A549 (cell line): ENCODE measurements around the gene KLHL3. TPM values are rescaled to one million over a fixed set of nuclear protein-coding genes. Genes with fewer than 3 reads are reported as not detected.
A peak's percentile ranks its signal among the peaks of the same experiment; 100 is the strongest.

ENCODE experiments used
- ATAC-seq, 2 experiments: fragments of 200-7000 bp in 1 of 2; fragments of >200 bp in 1 of 2; cut with Nextera tagmentation in 1 of 2; cut with Tn5 transposase in 1 of 2; 3 replicates each; pipeline versions ENCODE4 v1.8.0 to v1.9.1; 2018 to 2020; ENCODE audit warnings: mild to moderate bottlenecking in 1 of 2, moderate library complexity in 1 of 2
- CTCF ChIA-PET: fragments of 300-600 bp; sonication (Branson Sonifier 250); formaldehyde crosslinking; extraction: SDS; loops from one replicate; lab custom pipeline; 2021; ENCODE audit warnings: antibody characterized with exemption, inconsistent platforms; lab: Yijun Ruan, JAX
- POLR2A ChIA-PET: fragments of 350-600 bp; formaldehyde crosslinking; extraction: SDS; loops from one replicate; lab custom pipeline; 2021; ENCODE audit warnings: antibody characterized with exemption, inconsistent platforms; lab: Yijun Ruan, JAX
- DNase-seq, 2 experiments: peaks; one replicate each; pipeline versions ENCODE4 v3.0.0 to v3.0.0-alpha.2; 2011 to 2016; ENCODE audit warnings: low read depth in 1 of 2, low spot score in 1 of 2
- FAIRE-seq: peaks from 2 replicates; lab custom pipeline; 2011; peaks lifted over from hg19 to GRCh38; lab: Jason Lieb, UNC
- H3K27ac ChIP-seq, 2 experiments: fragments of >200 bp; sonication (Bioruptor Twin); formaldehyde crosslinking; 3 replicates each; pipeline ENCODE4 v1.5.1; 2016 to 2017
- H3K4me1 ChIP-seq: fragments of >200 bp; sonication (Bioruptor Twin); formaldehyde crosslinking; 3 replicates; pipeline ENCODE4 v1.6.1; 2016
- H3K4me2 ChIP-seq: fragments of >200 bp; sonication (Bioruptor Twin); formaldehyde crosslinking; 3 replicates; pipeline ENCODE4 v1.6.1; 2016
- H3K4me3 ChIP-seq: fragments of >200 bp; sonication (Bioruptor Twin); formaldehyde crosslinking; 3 replicates; pipeline ENCODE4 v1.5.1; 2016
- H3K9me3 ChIP-seq: fragments of >200 bp; sonication (Bioruptor Twin); formaldehyde crosslinking; 3 replicates; pipeline ENCODE4 v1.6.1; 2016
- BHLHE40 ChIP-seq: IDR thresholded peaks from 2 replicates; pipeline ENCODE4 v1.6.1; 2012; ENCODE audit warnings: low read depth, low read length, inconsistent platforms
- CBX8 ChIP-seq: fragments of 200-600 bp; sonication (generic); IDR thresholded peaks from 2 replicates; pipeline ENCODE4 v1.6.1; 2016
- CHD4 ChIP-seq: fragments of 200-600 bp; sonication (generic); IDR thresholded peaks from 2 replicates; pipeline ENCODE4 v1.6.1; 2016; ENCODE audit warnings: antibody characterized with exemption, mild to moderate bottlenecking, borderline replicate concordance
- EHF ChIP-seq: fragments of 250-450 bp; sonication (Bioruptor Pico); IDR thresholded peaks from 2 replicates; pipeline ENCODE4 v1.5.0; 2020; ENCODE audit warnings: mild to moderate bottlenecking
- EHMT2 ChIP-seq: fragments of 200-600 bp; sonication (generic); IDR thresholded peaks from 2 replicates; pipeline ENCODE4 v1.6.1; 2016; ENCODE audit warnings: antibody characterized with exemption, low read depth, mild to moderate bottlenecking, moderate library complexity
- EP300 ChIP-seq, 2 experiments: fragments of >200 bp; sonication (Bioruptor Twin); formaldehyde crosslinking; IDR thresholded peaks; 2 replicates in 1 of 2; 3 replicates in 1 of 2; pipeline ENCODE4 v1.6.1; 2016 to 2017
- FOXS1 ChIP-seq: fragments of 250-450 bp; sonication (Bioruptor Pico); IDR thresholded peaks from 2 replicates; pipeline ENCODE4 v1.5.0; 2020; ENCODE audit warnings: mild to moderate bottlenecking, moderate library complexity
- HDAC2 ChIP-seq: fragments of 200-600 bp; sonication (generic); IDR thresholded peaks from 2 replicates; pipeline ENCODE4 v1.6.1; 2016
- HEYL ChIP-seq: fragments of 250-450 bp; sonication (Bioruptor Pico); IDR thresholded peaks from 2 replicates; pipeline ENCODE4 v1.8.0; 2021; ENCODE audit warnings: mild to moderate bottlenecking, moderate library complexity
- HOXB13 ChIP-seq: fragments of 250-450 bp; sonication (Bioruptor Pico); IDR thresholded peaks from 2 replicates; pipeline ENCODE4 v1.5.0; 2020; ENCODE audit warnings: low read depth, mild to moderate bottlenecking, moderate library complexity
- JUN ChIP-seq, 2 experiments: fragments of >200 bp; sonication (Bioruptor Twin); formaldehyde crosslinking; IDR thresholded peaks; 2 replicates in 1 of 2; 3 replicates in 1 of 2; pipeline ENCODE4 v1.6.1; 2016 to 2017
- MAFK ChIP-seq: fragments of 450-650 bp; IDR thresholded peaks from 2 replicates; pipeline ENCODE4 v1.6.1; 2014; ENCODE audit not compliant: partially characterized antibody
- MYC ChIP-seq: IDR thresholded peaks from 2 replicates; pipeline ENCODE4 v1.6.1; 2012; ENCODE audit warnings: mild to moderate bottlenecking, inconsistent platforms, low read length, improper control_type of control experiment, borderline replicate concordance
- NPAS2 ChIP-seq: fragments of 250-450 bp; sonication (Bioruptor Pico); IDR thresholded peaks from 2 replicates; pipeline ENCODE4 v1.8.0; 2022; ENCODE audit warnings: mild to moderate bottlenecking, moderate library complexity, borderline replicate concordance
- PHF8 ChIP-seq: fragments of 200-600 bp; sonication (generic); IDR thresholded peaks from 2 replicates; pipeline ENCODE4 v1.6.1; 2016; ENCODE audit warnings: low read depth, mild to moderate bottlenecking, antibody characterized with exemption, moderate library complexity, borderline replicate concordance
- POLR2AphosphoS2 ChIP-seq: conservative IDR thresholded peaks from 2 replicates; pipeline ENCODE4 v1.6.1; 2012; ENCODE audit warnings: low read length, improper control_type of control experiment, inconsistent platforms
- RAD21 ChIP-seq, 2 experiments: fragments of >200 bp in 1 of 2; sonication (Bioruptor Twin) in 1 of 2; formaldehyde crosslinking in 1 of 2; IDR thresholded peaks in 1 of 2; conservative IDR thresholded peaks in 1 of 2; 2 replicates in 1 of 2; 3 replicates in 1 of 2; pipeline ENCODE4 v1.6.1; 2012 to 2018; ENCODE audit warnings: inconsistent platforms in 1 of 2
- RARB ChIP-seq: fragments of 250-450 bp; sonication (Bioruptor Pico); IDR thresholded peaks from 2 replicates; pipeline ENCODE4 v1.8.0; 2021; ENCODE audit warnings: mild to moderate bottlenecking, moderate library complexity
- RCOR1 ChIP-seq: fragments of 150-350 bp; IDR thresholded peaks from 2 replicates; pipeline ENCODE4 v1.6.1; 2014; ENCODE audit warnings: antibody characterized with exemption, low read length, low read depth
- RNF2 ChIP-seq: fragments of 200-600 bp; sonication (generic); IDR thresholded peaks from 2 replicates; pipeline ENCODE4 v1.6.1; 2016; ENCODE audit warnings: low read depth, mild to moderate bottlenecking, antibody characterized with exemption, moderate library complexity, borderline replicate concordance
- TFCP2L1 ChIP-seq: fragments of 250-450 bp; sonication (Bioruptor Pico); IDR thresholded peaks from 2 replicates; pipeline ENCODE4 v1.5.0; 2021; ENCODE audit warnings: mild to moderate bottlenecking
- ZNF302 ChIP-seq: fragments of 250-450 bp; sonication (Bioruptor Pico); IDR thresholded peaks from 2 replicates; pipeline ENCODE4 v1.9.0; 2021; ENCODE audit warnings: inconsistent platforms, mild to moderate bottlenecking, moderate library complexity
- WGBS: methylation state at CpG from one replicate; pipeline ENCODE4 v1.1.6; 2017; ENCODE audit errors: missing lambda C conversion rate; 5-methylcytosine and 5-hydroxymethylcytosine counted together
- polyA minus RNA-seq: library from RNA; depleted of rRNA, polyadenylated mRNA; stranded (reverse); fragments of >200 nt; gene quantifications from 2 replicates; pipeline ENCODE4 v1.2.3, GENCODE V29; 2011; rRNA and poly(A)+ RNA removed
- polyA plus RNA-seq, 4 experiments: library from polyadenylated mRNA; depleted of rRNA in 3 of 4; stranded (reverse); fragments of >200 nt; fragmentation: RNase III in 1 of 4; extraction: RNeasy Plus Mini Kit Qiagen cat#74134 plus additional on column Dnase treatment in 1 of 4; gene quantifications; 2 replicates in 3 of 4; 3 replicates in 1 of 4; pipeline ENCODE4 v1.2.3, GENCODE V29; 2011 to 2017
- TF ChIP-seq, protein P1 (sequence below): fragments of >200 bp; sonication (Bioruptor Twin); formaldehyde crosslinking; IDR thresholded peaks from 2 replicates; pipeline ENCODE4 v1.6.1; 2016
- TF ChIP-seq, protein P2 (sequence below): fragments of 150-350 bp; IDR thresholded peaks from 2 replicates; pipeline ENCODE4 v1.6.1; 2014; ENCODE audit warnings: low read depth, mild to moderate bottlenecking, low read length
- TF ChIP-seq, protein P3 (sequence below): IDR thresholded peaks from 2 replicates; pipeline ENCODE4 v1.6.1; 2012
- TF ChIP-seq, protein P4 (sequence below): fragments of 250-450 bp; sonication (Bioruptor Pico); IDR thresholded peaks from 2 replicates; pipeline ENCODE4 v1.5.0; 2021; ENCODE audit warnings: mild to moderate bottlenecking, moderate library complexity, borderline replicate concordance

The KLHL3 gene, protein sequence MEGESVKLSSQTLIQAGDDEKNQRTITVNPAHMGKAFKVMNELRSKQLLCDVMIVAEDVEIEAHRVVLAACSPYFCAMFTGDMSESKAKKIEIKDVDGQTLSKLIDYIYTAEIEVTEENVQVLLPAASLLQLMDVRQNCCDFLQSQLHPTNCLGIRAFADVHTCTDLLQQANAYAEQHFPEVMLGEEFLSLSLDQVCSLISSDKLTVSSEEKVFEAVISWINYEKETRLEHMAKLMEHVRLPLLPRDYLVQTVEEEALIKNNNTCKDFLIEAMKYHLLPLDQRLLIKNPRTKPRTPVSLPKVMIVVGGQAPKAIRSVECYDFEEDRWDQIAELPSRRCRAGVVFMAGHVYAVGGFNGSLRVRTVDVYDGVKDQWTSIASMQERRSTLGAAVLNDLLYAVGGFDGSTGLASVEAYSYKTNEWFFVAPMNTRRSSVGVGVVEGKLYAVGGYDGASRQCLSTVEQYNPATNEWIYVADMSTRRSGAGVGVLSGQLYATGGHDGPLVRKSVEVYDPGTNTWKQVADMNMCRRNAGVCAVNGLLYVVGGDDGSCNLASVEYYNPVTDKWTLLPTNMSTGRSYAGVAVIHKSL
- polyA plus RNA-seq (2011; rRNA removed) (1.1 and 1.4 TPM in 2 replicates), polyA plus RNA-seq (2017; fragmentation: RNase III; extraction: RNeasy Plus Mini Kit Qiagen cat#74134 plus additional on column Dnase treatment) (0.31 to 0.46 TPM (median 0.35 TPM) in 3 replicates), polyA minus RNA-seq (7.8 and 13.3 TPM in 2 replicates)
- 0.33 and 0.67 TPM in 2 replicates for polyA plus RNA-seq (2012; cell fraction: cytosol; rRNA removed)
- 1.9 and 2.7 TPM in 2 replicates for polyA plus RNA-seq (2012; cell fraction: nucleus; rRNA removed)

DNA sequence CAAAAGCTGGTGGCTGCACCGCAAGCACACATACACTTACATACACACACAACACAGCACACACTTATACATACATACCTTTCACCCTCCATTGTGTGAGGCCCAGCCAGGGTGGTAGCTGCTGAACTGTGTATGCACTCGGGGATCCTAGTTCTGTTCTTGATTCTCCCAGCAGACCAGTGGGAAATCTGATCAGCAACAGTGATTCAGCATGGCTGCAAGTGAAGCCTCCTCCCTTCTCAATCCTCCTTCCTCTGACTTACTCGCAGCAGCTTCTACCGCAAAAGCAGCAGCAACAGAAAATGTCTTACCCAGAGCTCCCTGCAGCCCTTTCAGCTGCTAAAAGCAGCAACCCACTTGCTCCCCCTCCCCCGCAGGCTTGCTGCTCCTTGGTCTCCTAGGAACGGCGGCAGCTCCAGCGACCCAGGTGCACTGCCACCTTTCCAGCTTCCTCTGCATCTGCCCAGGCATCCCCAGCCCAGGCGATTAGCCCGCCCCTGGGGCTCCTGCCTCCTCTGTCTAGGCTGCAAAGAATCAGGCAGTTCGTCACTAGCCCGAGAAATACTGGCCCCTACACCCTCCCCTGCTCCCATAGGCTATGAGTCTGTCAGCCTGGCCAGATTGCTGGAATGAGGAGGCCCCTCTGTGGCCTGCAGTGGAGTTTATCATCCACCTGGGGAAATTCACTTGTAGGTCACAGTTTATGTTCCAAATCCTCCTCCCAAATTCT, at the start of gene KLHL3:
Gene KLHL3 (minus strand): TSS at position 535 of the 730 bp plus-strand sequence. CDS start 443 bp downstream, at position 92.
- CTCF ChIA-PET = interaction anchor here (1.0 to 1.7 kb wide), 4 partner anchors 22 to 114 kb away, joined by 3 to 4 read pairs (median 3); no protein-coding TSS in a partner anchor
- no peak within 1 kb of the TSS for H3K27ac ChIP-seq
- 69% methylated on average over 12 of the region's 12 CpGs for WGBS
- DNase-seq (no peak), FAIRE-seq (no peak), ATAC-seq (peak in 1 of 2 experiments; percentile 64; a peak in 4 of 6 replicates)
- H3K4me2 ChIP-seq = no peak within 1 kb of the TSS
- peaks cover 10% of the 10 kb centered on the region; the same call in 2 of the 3 replicates for H3K9me3 ChIP-seq
- no peak within 1 kb of the TSS for H3K4me3 ChIP-seq
- POLR2A ChIA-PET = no interaction called here
- H3K4me1 ChIP-seq = no peaks in the 10 kb centered on the region
- TF ChIP-seq, protein P1, sequence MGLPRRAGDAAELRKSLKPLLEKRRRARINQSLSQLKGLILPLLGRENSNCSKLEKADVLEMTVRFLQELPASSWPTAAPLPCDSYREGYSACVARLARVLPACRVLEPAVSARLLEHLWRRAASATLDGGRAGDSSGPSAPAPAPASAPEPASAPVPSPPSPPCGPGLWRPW = no peak
- TF ChIP-seq JUN (IDR thresholded peaks at IDR 0.05) = no peak
- no peak for TF ChIP-seq CBX8
- TF ChIP-seq, protein P2, sequence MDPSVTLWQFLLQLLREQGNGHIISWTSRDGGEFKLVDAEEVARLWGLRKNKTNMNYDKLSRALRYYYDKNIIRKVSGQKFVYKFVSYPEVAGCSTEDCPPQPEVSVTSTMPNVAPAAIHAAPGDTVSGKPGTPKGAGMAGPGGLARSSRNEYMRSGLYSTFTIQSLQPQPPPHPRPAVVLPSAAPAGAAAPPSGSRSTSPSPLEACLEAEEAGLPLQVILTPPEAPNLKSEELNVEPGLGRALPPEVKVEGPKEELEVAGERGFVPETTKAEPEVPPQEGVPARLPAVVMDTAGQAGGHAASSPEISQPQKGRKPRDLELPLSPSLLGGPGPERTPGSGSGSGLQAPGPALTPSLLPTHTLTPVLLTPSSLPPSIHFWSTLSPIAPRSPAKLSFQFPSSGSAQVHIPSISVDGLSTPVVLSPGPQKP = no peak
- no peak for TF ChIP-seq FOXS1 (CRISPR knock-in tag)
- TF ChIP-seq, protein P3, sequence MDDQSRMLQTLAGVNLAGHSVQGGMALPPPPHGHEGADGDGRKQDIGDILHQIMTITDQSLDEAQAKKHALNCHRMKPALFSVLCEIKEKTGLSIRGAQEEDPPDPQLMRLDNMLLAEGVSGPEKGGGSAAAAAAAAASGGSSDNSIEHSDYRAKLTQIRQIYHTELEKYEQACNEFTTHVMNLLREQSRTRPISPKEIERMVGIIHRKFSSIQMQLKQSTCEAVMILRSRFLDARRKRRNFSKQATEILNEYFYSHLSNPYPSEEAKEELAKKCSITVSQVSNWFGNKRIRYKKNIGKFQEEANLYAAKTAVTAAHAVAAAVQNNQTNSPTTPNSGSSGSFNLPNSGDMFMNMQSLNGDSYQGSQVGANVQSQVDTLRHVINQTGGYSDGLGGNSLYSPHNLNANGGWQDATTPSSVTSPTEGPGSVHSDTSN = no peak
- TF ChIP-seq POLR2AphosphoS2 = no peak
- TF ChIP-seq HOXB13 = no peak
- no peak for TF ChIP-seq RCOR1
- TF ChIP-seq RNF2 = no peak
- TF ChIP-seq EHF = no peak
- TF ChIP-seq BHLHE40 = no peak
- TF ChIP-seq CHD4 = no peak
- TF ChIP-seq MYC = no peak
- TF ChIP-seq HEYL (CRISPR knock-in tag) = no peak
- TF ChIP-seq RARB (CRISPR knock-in tag) = no peak
- no peak for TF ChIP-seq NPAS2 (CRISPR knock-in tag)
- no peak for TF ChIP-seq TFCP2L1 (CRISPR knock-in tag)

DNA sequence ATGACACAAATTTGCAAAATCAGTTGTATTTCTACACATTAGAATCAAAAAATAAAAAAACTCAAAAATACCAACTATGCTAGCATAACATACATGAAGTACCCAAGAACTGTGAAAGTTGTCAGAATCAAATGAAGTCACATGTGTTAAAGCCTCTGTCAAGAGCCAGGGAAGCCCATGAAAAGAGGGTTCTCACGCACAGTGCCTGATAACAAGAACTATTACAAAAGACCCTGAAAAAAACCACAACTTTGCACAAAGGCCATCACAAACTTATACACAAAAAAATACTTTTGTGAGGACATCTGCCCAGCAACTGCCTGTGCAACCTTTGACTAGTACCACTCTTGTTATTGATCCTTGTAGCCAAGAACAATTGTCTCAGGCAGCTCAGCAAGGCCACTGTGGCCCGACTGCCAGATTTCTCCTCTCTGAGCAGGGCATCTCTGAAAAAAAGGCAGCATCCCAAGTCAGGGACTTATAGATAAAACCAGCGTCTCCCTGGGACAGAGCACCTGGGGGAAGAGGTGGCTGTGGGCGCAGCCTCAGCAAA, 47.2 kb upstream of the KLHL3 start:
- no peak for DNase-seq
- no peak for FAIRE-seq
- Histone ChIP-seq H3K4me3 (no peak overlapping the region), H3K4me1 (no peaks in the 10 kb centered on the region; the same call in 2 of the 3 replicates), H3K27ac (no peak overlapping the region), H3K4me2 (no peak overlapping the region), H3K9me3 (no peaks in the 10 kb centered on the region)
- ATAC-seq = no peak
- POLR2A ChIA-PET = no interaction called here
- 79% methylated on average over 4 of the region's 4 CpGs for WGBS
- CTCF ChIA-PET = interaction anchor here (1.5 kb wide), 1 partner anchor 33 kb away, joined by 4 read pairs; no protein-coding TSS in a partner anchor
- TF ChIP-seq RAD21 (conservative IDR thresholded peaks at IDR 0.05 in 1 of 2, IDR thresholded peaks at IDR 0.05 in 1 of 2) (no peak), EP300 (IDR thresholded peaks at IDR 0.05) (no peak), HDAC2 (no peak), ZNF302 (CRISPR knock-in tag) (no peak), MAFK (no peak), EHMT2 (no peak), TFCP2L1 (CRISPR knock-in tag) (no peak), PHF8 (no peak)
- TF ChIP-seq, protein P2 = no peak
- TF ChIP-seq, protein P3 = no peak
- TF ChIP-seq, protein P4, sequence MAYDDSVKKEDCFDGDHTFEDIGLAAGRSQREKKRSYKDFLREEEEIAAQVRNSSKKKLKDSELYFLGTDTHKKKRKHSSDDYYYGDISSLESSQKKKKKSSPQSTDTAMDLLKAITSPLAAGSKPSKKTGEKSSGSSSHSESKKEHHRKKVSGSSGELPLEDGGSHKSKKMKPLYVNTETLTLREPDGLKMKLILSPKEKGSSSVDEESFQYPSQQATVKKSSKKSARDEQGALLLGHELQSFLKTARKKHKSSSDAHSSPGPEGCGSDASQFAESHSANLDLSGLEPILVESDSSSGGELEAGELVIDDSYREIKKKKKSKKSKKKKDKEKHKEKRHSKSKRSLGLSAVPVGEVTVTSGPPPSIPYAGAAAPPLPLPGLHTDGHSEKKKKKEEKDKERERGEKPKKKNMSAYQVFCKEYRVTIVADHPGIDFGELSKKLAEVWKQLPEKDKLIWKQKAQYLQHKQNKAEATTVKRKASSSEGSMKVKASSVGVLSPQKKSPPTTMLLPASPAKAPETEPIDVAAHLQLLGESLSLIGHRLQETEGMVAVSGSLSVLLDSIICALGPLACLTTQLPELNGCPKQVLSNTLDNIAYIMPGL (CRISPR knock-in tag) = no peak
